ENCODE measurements around the gene ANKRD11. TPM values are rescaled to one million over a fixed set of nuclear protein-coding genes. Genes with fewer than 3 reads are reported as not detected.

ANKRD11 gene
- total and polyA plus RNA-seq, 12 donors, result 47.7 to 93.6 (median 66.2) TPM

GRCh38 chr16:89219365-89219764 is 271.0 kb downstream of the ANKRD11 start:
- intact Hi-C loops (cut with DNase I), result loop anchor here in 9 of 10 donors (5.0 to 10.0 kb wide), 7 partner anchors 275 to 485 kb away; partner anchors contain the start of gene APRT (in 1 of the 9)
- WGBS, 2 donors, result 65 to 67% methylated on average over 5 of the region's 5 CpGs
- H3K9me3 ChIP-seq, result no peaks in the 10 kb centered on the region
- no peaks in the 10 kb centered on the region for H3K27me3 ChIP-seq
- ATAC-seq (no peak), DNase-seq (no peak)
- H3K27ac ChIP-seq, result no peak overlapping the region
- no peak overlapping the region for H3K4me3 ChIP-seq
- peaks cover 0 to 33% (median 29%) of the 10 kb centered on the region in 9 donors for H3K4me1 ChIP-seq
- TF ChIP-seq CTCF (IDR thresholded peaks at IDR 0.05), result no peak
- H3K36me3 ChIP-seq, result peaks cover 0 to 51% (median 23%) of the 10 kb centered on the region in 9 donors

Other genes starting within 250 kb of the ANKRD11 start
- gene SPG7, start 17.8 kb upstream of the ANKRD11 start, total RNA-seq, result 100 to 1,000 TPM in 5 of 10 donors, 10 to 100 TPM in 5; 85.4 to 145 (median 101) TPM
- gene SPG7, start 17.8 kb upstream of the ANKRD11 start, polyA plus RNA-seq, result 100 to 1,000 TPM in 1 of 2 donors, 10 to 100 TPM in 1; 69.8 to 116 TPM
- 1,000 to 10,000 TPM in 4 of 10 donors, 100 to 1,000 TPM in 6; 786 to 1,426 (median 935) TPM for gene RPL13, start 70.1 kb upstream of the ANKRD11 start, total RNA-seq
- gene RPL13, start 70.1 kb upstream of the ANKRD11 start, polyA plus RNA-seq, result 1,000 to 10,000 TPM; 3,221 to 7,398 TPM
- gene CPNE7, start 85.2 kb upstream of the ANKRD11 start, total RNA-seq, result under 1 TPM in 1 of 10 donors, not detected in 9; 0.16 TPM
- under 1 TPM in 1 of 2 donors, not detected in 1; 0.33 TPM for gene CPNE7, start 85.2 kb upstream of the ANKRD11 start, polyA plus RNA-seq
- not detected for gene DPEP1, start 123.1 kb upstream of the ANKRD11 start, total RNA-seq
- gene DPEP1, start 123.1 kb upstream of the ANKRD11 start, polyA plus RNA-seq, result under 1 TPM in 1 of 2 donors, not detected in 1; 0.09 TPM
- 10 to 100 TPM; 31.5 to 47.4 (median 36.7) TPM for gene CHMP1A, start 167.1 kb upstream of the ANKRD11 start, total RNA-seq
- 10 to 100 TPM; 30.6 to 71.4 TPM for gene CHMP1A, start 167.1 kb upstream of the ANKRD11 start, polyA plus RNA-seq
- gene SPATA33, start 167.3 kb upstream of the ANKRD11 start, total RNA-seq, result 1 to 10 TPM in 9 of 10 donors, under 1 TPM in 1; 0.76 to 4.6 (median 2.4) TPM
- 1 to 10 TPM; 4.1 TPM for gene SPATA33, start 167.3 kb upstream of the ANKRD11 start, polyA plus RNA-seq
- 10 to 100 TPM; 14.7 to 31.4 (median 21.6) TPM for gene CDK10, start 196.1 kb upstream of the ANKRD11 start, total RNA-seq
- 10 to 100 TPM; 35.9 to 63.4 TPM for gene CDK10, start 196.1 kb upstream of the ANKRD11 start, polyA plus RNA-seq
- gene SPATA2L, start 211.1 kb upstream of the ANKRD11 start, total RNA-seq, result 1 to 10 TPM; 1.9 to 4.1 (median 2.9) TPM
- gene SPATA2L, start 211.1 kb upstream of the ANKRD11 start, polyA plus RNA-seq, result 10 to 100 TPM in 1 of 2 donors, 1 to 10 TPM in 1; 3.2 to 13.0 TPM
- gene VPS9D1, start 230.3 kb upstream of the ANKRD11 start, total RNA-seq, result 10 to 100 TPM in 9 of 10 donors, 1 to 10 TPM in 1; 9.3 to 15.6 (median 11.8) TPM
- gene VPS9D1, start 230.3 kb upstream of the ANKRD11 start, polyA plus RNA-seq, result 10 to 100 TPM in 1 of 2 donors, 1 to 10 TPM in 1; 7.0 to 41.0 TPM
- gene ZNF276, start 231.0 kb upstream of the ANKRD11 start, total RNA-seq, result 10 to 100 TPM in 9 of 10 donors, 1 to 10 TPM in 1; 8.2 to 16.0 (median 12.8) TPM
- 10 to 100 TPM; 12.2 to 29.3 TPM for gene ZNF276, start 231.0 kb upstream of the ANKRD11 start, polyA plus RNA-seq

Measured in heart right ventricle (tissue), 16 donors.